Measurements from ENCODE around the gene DDX49.

Gene DDX49

DNA sequence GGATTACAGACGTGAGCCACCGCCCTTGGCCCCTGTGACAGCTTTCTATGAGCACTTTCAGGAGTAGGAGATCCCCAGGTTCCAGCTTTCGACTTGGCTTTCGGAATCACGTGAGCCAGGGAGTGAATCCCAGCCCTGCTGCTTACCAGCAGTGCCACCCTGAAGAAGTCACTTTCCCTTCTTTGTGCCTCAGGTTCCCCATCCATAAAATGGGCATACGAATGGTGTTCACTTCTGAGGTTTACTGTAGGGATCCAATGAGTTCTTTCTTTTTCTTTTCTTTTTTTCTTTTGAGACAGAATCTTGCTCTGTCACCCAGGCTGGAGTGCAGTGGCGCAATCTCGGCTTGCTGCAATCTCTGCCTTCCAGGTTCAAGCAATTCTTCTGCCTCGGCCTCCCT lies 25.8 kb downstream of the DDX49 start:
- DNase-seq, result no peak

DNA sequence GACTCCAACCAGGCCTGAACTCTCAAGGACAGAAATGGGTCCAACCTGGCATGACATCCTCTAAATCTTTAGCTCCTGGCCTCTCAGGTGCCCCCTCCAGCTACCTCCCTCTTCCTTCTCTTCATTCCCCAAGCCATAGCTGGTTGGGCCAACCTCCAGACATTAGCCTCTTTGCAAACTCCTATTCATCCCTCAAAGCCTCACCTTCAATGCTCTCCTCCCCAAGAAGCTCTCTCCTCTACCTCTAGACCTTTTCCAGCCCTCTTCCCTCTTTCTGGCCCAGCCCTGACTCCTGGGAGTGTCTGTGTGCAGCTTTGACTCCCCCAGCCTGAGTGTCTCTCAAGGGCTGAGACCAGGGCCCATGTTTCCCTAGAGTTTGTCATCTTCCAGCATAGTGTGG lies 26.8 kb downstream of the DDX49 start:
- DNase-seq, result no peak

DNA sequence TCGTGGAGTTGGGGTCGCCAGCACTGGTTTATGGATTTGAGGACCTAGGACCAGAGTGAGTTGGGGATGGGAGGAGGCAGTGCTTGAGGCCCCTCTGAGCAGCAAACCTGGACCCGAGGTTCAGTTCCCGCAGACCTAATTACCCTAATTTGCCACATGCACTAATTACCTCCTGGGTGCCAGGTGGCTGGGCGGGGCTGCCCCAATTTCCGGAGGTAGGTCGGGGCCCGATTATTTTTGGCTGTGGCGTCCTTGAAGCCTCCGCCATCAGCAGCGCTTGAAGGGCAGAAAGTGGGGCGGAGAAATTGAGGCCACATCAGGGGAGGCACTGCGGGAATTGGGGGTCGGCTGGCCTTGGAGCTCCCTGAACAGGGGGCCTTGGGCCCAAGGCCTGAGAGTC lies 27.4 kb downstream of the DDX49 start:
- DNase-seq, result no peak

DNA sequence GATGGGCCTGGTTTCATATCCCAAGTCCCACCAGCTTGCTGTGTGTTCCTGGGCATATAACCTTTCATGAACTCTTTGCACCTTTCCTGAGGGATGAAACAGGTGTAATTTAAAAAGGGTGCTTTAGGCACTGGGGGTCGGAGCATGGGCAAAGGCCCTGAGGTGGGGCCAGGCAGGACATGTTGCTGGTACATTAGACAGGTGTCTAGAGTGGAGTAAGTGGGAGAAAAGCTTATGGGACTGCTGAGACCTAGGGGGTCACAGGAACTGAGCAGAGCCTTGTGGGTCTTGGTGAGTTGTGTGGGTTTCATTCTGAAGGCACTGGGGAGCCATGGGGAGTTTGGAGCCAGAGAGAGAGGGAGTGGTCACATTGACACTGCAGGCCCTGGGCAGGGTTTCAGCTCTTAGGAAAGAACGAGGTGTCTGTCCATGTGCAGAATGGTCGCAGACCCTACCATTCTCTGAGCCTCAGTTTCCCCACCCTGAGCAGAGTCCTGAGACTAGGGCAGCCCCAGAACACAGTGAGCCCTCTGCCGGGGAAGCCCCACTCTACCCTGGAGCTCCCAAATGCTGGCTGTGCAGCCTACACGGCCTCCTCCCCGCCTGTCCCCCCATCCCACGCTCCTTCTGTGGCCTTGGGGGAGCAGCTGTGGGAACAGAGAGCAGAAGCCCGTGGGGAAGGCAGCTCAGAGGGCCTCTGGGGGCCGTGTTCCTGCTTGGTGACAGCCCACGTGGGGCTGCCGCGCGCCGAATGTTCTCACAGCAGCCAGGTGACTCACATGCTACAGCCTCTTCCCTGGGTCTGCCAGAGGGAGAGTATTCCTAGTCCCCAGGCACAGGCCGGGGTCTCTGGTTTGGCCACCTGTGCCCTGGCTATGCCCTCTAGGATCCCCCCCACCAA lies 28.8 kb downstream of the DDX49 start:
- no peak for DNase-seq

DNA sequence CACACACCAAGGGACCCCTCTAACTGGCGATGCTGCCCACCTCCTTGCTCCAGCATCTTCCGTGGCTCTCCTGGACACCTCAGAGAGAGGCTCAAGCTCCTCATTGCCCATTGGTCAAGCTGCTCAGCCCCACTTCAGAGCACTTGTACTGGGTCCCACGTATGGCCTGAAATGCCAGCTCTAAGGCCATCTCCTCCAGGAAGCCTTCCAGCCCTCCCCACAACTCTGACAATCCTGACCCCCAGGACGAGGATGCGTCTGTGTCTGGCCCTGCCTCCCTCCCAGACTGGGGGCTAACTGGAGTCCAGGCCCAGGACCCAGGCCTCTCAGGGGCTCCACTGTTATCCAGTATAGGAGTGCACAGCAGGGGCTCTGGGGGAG lies 29.5 kb downstream of the DDX49 start:
- DNase-seq, result no peak

DNA sequence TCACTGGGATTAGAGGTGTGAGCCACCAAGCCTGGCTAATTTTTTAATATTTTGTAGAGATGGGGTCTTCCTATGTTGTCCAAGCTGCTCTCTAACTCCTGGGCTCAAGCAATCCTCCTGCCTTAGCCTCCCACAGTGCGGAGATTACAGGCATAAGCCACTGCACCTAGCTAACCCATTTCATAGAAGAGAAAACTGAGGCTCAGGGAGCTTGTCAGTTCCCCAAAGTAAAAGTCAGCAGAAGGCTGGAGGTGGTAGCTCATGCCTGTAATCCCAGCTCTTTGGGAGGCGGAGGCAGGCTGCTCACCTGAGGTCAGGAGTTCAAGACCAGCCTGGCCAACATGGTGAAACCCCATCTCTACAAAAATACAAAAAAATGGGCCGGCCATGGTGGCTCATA lies 30.3 kb downstream of the DDX49 start:
- DNase-seq, result no peak

DNA sequence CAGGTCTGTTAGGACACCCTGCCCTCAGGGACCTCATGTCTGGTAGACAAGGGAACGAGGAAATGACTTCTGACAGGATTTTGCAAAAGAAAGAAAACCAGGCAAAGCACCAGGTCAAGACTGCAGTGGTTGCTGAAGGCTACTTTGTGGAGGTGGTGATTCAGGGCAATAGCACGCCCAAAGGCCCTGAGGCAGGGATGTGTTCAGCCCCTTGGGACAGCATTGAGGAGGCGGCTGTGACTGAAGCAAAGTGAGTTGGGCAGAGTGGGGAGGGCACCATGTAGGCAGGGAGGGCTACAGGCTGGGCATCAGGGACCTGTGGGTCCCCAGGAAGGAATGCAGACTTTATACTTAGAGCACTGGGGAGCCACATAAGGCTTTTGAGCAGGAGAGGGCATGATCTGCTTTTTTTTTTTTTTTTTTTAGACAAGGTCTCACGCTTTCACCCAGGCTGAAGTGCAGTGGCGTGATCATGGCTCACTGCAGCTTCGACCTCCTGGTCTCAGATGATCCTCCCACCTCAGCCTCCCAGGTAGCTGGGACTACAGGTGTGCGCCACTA lies 32.3 kb downstream of the DDX49 start:
- no peak for DNase-seq

DNA sequence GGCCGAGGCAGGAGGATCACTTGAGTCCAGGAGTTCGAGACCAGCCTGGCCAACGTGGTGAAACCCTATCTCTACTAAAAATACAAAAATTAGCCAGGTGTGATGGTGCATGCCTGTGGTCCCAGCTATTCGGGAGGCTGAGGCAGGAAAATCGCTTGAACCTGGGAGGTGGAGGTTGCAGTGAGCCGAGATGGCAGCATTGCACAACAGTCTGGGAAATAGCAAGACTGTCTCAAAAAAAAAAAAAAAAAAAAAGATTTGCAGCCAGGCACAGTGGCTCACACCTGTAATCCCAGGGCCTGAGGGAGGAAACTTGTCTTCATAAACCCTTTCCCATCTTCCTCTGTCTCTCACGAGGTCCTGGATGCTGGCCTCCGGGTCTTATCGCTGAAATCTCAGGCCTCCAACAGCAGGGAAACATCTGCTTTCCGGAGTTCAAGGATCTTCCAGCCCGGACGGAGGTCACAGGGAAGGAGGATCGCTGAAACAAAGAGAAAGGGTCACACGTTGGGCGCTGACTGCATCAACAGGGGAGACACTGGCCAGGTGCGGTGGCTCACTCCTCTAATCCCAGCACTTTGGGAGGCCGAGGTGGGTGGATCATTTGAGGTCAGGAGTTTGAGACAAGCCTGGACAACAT lies 33.0 kb downstream of the DDX49 start:
- peak; percentile 37 for DNase-seq

DNA sequence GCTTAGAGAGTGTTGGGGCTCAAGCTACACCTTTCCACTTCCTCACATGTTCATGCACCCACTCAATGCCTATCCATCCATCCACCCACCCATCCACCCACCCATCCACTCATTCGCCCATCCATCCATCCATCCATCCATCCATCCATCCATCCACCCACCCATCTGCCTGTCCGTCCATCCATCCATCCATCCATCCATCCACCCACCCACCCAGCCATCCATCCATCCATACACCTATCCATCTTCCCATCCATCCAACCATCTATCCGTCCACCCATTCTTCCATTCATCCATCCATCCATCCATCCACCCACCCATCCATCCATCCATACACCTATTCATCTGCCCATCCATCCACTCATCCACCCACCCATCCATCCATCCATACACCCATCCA lies 34.6 kb downstream of the DDX49 start:
- no peak for DNase-seq

DNA sequence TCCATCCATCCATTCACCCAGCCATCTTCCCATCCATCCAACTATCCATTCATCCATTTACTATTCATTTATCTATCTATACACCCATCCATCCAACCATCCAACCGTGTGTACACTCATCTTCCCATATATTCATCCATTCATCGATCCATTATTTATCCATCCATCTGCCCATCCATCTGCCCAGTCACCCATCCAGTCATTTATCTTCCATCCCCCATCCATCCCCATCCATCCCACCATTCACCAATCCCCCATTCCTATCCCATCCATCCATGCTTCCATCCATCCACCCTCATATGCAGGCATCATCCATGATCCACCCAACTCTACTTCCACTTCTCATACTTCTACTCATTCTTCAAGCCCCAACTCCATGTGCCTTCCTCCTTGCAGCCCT lies 35.5 kb downstream of the DDX49 start:
- DNase-seq, result no peak

DNA sequence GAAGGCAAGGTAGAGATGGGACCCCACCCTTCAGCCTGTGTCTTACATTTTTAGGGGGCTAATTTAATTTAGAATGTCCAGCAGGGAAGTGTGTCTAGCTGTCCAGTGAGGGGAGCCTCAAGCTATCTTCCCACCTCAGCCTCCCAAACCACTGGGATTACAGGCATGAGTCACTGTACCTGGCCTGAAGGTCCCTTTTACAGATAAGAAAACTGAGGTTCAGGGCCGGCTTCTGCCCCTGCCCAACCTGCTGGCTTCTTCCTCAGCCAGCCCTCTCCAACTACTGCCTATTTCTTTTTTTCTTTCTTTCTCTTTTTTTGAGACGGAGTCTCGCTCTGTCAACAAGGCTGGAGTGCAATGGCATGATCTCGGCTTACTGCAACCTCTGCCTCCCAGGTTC lies 40.9 kb downstream of the DDX49 start:
- DNase-seq, result no peak

DNA sequence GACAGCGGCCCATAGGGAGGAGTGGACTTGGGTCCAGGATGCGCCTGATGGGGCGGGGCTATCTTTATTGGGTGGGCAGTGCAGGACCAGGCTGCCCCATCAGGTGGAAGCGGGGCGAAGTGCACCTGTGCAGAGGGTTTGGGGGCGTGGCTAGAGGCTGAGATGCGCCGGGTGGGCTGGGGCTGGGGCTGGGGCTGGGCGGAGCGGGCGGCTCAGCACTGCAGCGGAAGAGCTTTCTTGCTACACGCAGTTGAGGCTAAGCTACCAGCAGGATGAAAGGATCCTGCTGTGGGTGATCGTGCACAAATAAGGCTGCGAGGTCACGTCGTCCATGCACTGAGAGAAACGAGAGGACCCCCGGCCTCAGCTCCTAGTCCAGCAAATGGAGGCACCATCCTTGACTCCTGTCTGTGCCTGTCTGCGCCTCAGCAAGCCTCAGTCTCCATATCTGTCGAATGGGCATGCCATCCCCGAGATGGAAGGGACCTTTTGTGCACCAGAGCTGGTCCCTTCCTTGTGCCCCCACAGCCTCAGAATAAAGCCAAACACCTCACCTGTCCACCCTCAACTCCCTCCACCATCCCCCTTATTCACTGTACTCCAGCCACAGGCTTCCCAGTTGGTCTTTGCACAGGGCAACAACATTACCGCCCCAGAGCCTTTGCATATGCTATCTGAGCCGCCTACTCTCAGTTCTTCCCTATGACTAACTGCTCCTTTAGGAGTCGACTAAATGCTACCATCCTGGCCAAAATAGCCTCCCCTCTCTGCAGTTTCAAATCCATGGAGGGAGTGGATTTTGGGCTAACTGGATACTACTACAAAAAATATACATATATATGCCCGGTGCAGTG lies 42.5 kb downstream of the DDX49 start:
- peak; percentile 94 for DNase-seq

DNA sequence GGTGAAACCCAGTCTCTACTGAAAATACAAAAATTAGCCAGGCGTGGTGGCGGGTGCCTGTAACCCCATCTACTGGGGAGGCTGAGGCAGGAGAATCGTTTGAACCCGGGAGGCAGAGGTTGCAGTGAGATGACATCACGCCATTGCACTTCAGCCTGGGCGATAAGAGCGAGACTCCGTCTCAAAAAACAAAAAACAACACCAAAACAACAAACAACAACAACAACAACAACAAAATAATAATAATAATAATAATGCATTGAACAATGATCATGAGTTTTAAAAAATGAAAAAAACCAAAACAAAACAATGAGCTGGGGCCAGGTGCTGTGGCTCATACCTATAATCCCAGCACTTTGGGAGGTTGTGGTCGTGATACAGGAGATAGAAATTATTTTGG lies 44.6 kb downstream of the DDX49 start:
- DNase-seq, result no peak

DNA sequence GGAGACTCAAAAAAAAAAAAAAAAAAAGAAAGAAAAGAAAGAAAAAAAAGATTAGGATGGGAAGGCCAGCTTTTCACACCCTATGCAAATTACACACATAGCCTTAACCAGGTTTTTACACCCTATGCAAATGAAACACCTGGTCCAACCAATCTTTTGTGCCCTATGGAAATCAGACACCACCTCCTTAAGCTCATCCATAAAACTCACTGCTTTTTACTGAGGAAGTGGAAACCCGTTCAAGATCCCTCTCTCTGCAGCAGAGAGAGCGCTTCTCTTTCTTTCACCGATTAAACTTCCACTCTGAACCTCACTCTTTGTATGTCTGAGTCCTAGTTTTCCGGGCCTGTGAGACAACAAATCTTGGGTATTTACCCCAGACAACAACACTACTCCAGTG lies 46.8 kb downstream of the DDX49 start:
- no peak for DNase-seq

DNA sequence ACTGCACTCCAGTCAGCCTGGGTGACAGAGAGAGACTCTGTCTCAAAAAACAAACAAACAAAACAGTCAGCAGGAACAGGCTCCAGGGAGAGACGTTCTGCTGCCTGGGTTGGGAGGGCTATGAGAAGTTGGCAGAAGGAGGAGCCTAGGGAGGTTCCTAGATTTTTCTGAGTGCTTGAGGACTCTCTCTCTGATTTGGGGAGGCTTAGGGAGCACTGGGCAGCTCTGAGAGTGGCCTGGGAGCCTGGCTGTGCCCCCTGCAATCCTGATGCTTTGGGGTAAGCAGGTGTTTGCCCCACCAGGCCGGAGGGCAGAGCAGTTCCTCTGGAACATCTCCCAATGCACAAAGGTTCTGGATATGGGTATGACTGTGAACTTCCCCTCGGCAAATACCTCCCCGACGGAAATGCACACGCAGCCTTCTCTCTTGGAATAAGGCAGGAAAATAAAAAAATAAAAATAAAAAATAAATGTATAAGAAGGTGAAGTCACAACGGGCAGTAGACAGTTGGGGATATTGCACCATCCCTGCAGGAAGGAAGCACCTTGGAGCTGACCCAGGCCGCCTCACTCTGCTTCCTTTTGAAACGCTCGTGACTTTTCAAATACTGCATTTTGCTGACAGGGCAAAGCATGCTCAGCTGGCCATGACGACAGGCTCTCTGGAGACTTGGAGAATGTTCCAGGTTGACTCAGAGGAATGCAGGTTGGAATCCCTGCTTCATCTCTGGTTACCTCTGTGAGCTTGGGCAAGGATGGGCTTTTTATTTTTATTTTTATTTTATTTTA lies 48.0 kb downstream of the DDX49 start:
- DNase-seq, result no peak

DNA sequence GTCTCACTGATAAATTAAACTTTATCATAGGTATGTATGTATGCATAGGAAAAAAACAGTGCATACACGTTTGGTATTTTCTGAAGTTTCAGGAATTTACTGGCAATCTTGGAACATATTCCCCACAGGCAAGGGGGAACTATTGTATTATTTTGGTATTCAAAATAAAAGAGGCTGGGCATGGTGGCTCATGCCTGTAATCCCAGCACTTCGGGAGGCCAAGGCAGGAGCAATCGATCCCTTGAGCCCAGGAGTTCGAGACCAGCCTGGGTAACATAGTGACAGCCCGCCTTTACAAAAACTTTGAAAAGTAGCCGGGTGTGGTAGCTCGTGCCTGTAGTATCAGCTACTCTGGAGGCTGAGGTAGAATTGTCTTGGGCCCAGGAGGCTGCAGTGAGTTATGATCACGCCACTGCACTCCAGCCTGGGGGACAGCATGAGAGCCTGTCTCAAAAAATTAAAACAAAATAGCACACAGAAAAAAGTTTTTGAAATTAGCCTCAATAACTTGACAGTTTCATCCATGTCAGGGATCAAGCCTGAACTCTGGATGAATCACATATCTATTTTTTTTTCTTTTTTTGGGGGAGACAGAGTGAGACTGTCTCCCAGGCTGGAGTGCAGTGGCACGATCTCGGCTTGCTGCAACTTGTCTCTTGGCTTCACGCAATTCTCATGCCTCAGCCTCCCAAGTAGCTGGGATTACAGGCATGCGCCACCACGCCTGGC lies 50.6 kb downstream of the DDX49 start:
- DNase-seq, result no peak

DNA sequence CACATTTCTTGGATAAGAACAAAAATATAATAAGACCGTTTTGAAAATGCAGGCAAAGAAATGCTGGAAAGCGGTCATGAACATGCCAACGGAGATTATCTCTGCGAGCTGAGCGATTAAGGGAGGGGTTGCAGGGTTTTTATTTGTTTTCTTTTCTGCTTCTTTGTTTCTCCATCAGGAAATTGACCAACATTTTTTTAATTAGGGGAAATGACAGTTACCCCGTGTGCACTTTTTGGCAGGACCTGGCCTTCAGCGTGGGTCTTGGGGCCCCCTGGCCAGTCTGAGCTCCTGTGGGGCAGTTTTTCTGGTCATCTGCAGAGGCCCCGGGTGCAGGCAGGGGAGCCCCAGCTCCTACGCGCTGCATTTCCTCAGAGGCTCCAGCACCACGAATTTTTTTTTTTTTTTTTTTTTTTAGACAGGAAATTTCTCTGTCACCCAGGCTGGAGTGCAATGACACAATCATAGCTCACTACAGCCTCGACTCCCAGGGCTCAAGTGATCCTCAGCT lies 52.8 kb downstream of the DDX49 start:
- DNase-seq, result no peak

DNA sequence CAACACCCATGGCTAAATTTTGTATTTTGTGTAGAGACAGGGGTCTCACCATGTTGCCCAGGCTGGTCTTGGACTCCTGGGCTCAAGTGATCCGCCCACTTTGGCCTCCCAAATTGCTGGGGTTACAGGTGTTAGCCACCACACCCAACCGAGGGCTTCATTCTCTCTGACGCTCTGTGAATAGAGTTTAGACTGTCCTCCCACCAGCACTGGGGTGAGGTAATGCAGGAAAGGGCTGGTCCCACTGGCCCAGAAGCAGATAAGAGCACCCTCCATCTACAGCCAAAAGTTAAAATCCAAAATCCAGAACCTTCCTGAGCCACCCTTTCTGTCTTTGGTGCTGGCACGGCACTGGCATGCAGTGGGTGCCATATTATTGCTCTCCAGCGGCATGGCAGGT lies 53.3 kb downstream of the DDX49 start:
- DNase-seq, result no peak

DNA sequence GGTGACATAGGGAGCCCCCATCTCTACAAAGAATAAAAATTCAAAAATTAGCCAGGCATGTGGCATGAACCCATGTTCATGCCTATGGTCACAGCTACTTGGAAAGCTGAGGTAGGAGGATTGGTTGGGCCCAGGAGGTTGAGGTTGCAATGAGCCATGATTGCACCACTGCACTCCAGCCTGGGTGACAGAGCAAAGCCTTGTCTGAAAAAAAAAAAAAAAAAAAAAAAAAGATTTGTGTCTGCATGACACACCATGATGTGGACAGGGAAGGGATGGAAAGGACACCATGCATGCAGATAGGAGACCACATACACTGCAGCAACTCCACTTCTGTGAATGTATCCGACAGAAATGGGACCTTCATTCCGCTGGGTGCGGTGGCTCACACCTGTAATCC lies 55.5 kb downstream of the DDX49 start:
- no peak for DNase-seq

DNA sequence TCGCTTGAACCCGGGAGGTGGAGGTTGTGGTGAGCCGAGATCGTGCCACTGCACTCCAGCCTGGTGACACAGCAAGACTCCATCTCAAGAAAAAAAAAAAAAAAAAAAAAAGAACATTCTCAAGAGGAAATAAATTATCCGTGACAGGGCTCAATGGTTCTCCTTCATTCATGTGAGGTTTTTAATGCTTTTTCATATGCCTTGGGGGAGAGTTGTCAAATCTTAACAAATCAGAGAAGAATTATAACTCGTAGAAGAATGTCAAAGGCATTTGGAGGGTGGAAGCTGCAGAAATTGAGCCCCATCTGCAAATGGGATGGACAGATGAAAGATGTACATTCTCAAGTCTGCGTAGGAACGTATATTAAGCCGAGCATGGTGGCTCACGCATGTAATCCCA lies 56.4 kb downstream of the DDX49 start:
- no peak for DNase-seq

Measured in NCI-H146 (cell line).